ENCODE results near the gene OBSCN. TPM values are rescaled to one million over a fixed set of nuclear protein-coding genes. Genes with fewer than 3 reads are reported as not detected.

Gene OBSCN
- total and polyA plus RNA-seq, 5 donors: 144 to 234 (median 188) TPM

- Histone ChIP-seq H3K4me3 (ENCODE audit: low read length) (no peak overlapping the region), H3K9me3 (ENCODE audit: control insufficient read depth, low read length) (no peaks in the 10 kb centered on the region), H3K27ac (ENCODE audit: low read length) (no peak overlapping the region), H3K4me1 (ENCODE audit: control insufficient read depth, insufficient read depth, low read length) (no peaks in the 10 kb centered on the region), H3K27me3 (ENCODE audit: control insufficient read depth, insufficient read depth) (no peaks in the 10 kb centered on the region)
- 64% methylated on average over 1 of the region's 1 CpG for WGBS
- intact Hi-C loops (cut with DNase I): no loop called here
- ATAC-seq (peak in 1 of 2 donors; percentile 20), DNase-seq (no peak)
Observed at GRCh38 chr1:228270032-228270431, 62.2 kb downstream of the OBSCN start.

GRCh38 chr1:228271701-228272251, 63.9 kb downstream of the OBSCN start:
- ATAC-seq (no peak), DNase-seq (no peak)
- intact Hi-C loops (cut with DNase I): no loop called here
- H3K4me1 ChIP-seq (ENCODE audit: control insufficient read depth, insufficient read depth, low read length): no peaks in the 10 kb centered on the region
- no peak overlapping the region for H3K4me3 ChIP-seq (ENCODE audit: low read length)
- H3K27ac ChIP-seq (ENCODE audit: low read length): no peak overlapping the region
- WGBS: 93% methylated on average over 19 of the region's 19 CpGs
- H3K27me3 ChIP-seq (ENCODE audit: control insufficient read depth, insufficient read depth): no peaks in the 10 kb centered on the region
- no peaks in the 10 kb centered on the region for H3K9me3 ChIP-seq (ENCODE audit: control insufficient read depth, low read length)

GRCh38 chr1:228272331-228272791, 64.5 kb downstream of the OBSCN start:
- intact Hi-C loops (cut with DNase I): no loop called here
- DNase-seq (no peak), ATAC-seq (no peak)
- Histone ChIP-seq H3K4me3 (ENCODE audit: low read length) (no peak overlapping the region), H3K27me3 (ENCODE audit: control insufficient read depth, insufficient read depth) (no peaks in the 10 kb centered on the region), H3K4me1 (ENCODE audit: control insufficient read depth, insufficient read depth, low read length) (no peaks in the 10 kb centered on the region), H3K9me3 (ENCODE audit: control insufficient read depth, low read length) (no peaks in the 10 kb centered on the region), H3K27ac (ENCODE audit: low read length) (no peak overlapping the region)
- WGBS: 95% methylated on average over 7 of the region's 7 CpGs

GRCh38 chr1:228272831-228273571, 65.2 kb downstream of the OBSCN start:
- no peak overlapping the region for H3K4me3 ChIP-seq (ENCODE audit: low read length)
- H3K4me1 ChIP-seq (ENCODE audit: control insufficient read depth, insufficient read depth, low read length): no peaks in the 10 kb centered on the region
- no peaks in the 10 kb centered on the region for H3K27me3 ChIP-seq (ENCODE audit: control insufficient read depth, insufficient read depth)
- H3K9me3 ChIP-seq (ENCODE audit: control insufficient read depth, low read length): no peaks in the 10 kb centered on the region
- WGBS: 93% methylated on average over 22 of the region's 22 CpGs
- DNase-seq (peak in 1 of 3 donors; percentile 50), ATAC-seq (no peak)
- intact Hi-C loops (cut with DNase I): no loop called here
- H3K27ac ChIP-seq (ENCODE audit: low read length): no peak overlapping the region

- H3K9me3 ChIP-seq (ENCODE audit: control insufficient read depth, low read length): no peaks in the 10 kb centered on the region
- H3K4me1 ChIP-seq (ENCODE audit: control insufficient read depth, insufficient read depth, low read length): no peaks in the 10 kb centered on the region
- DNase-seq: peak in 1 of 3 donors; percentile 66
- no peak overlapping the region for H3K27ac ChIP-seq (ENCODE audit: low read length)
- no peak for ATAC-seq
- intact Hi-C loops (cut with DNase I): no loop called here
- H3K4me3 ChIP-seq (ENCODE audit: low read length): no peak overlapping the region
- WGBS: 97% methylated on average over 39 of the region's 39 CpGs
- H3K27me3 ChIP-seq (ENCODE audit: control insufficient read depth, insufficient read depth): no peaks in the 10 kb centered on the region
Observed at GRCh38 chr1:228273720-228274451, 66.0 kb downstream of the OBSCN start.

GRCh38 chr1:228274452-228275178, 66.8 kb downstream of the OBSCN start:
- no peak overlapping the region for H3K27ac ChIP-seq (ENCODE audit: low read length)
- DNase-seq (peak in 1 of 3 donors; percentile 7), ATAC-seq (no peak)
- no peaks in the 10 kb centered on the region for H3K9me3 ChIP-seq (ENCODE audit: control insufficient read depth, low read length)
- intact Hi-C loops (cut with DNase I): no loop called here
- no peaks in the 10 kb centered on the region for H3K27me3 ChIP-seq (ENCODE audit: control insufficient read depth, insufficient read depth)
- no peaks in the 10 kb centered on the region for H3K4me1 ChIP-seq (ENCODE audit: control insufficient read depth, insufficient read depth, low read length)
- WGBS: 95% methylated on average over 25 of the region's 25 CpGs
- H3K4me3 ChIP-seq (ENCODE audit: low read length): no peak overlapping the region

GRCh38 chr1:228275179-228275429, 67.3 kb downstream of the OBSCN start:
- DNase-seq (no peak), ATAC-seq (no peak)
- Histone ChIP-seq H3K27me3 (ENCODE audit: control insufficient read depth, insufficient read depth) (no peaks in the 10 kb centered on the region), H3K4me1 (ENCODE audit: control insufficient read depth, insufficient read depth, low read length) (no peaks in the 10 kb centered on the region), H3K4me3 (ENCODE audit: low read length) (peak overlapping the region; percentile 37), H3K9me3 (ENCODE audit: control insufficient read depth, low read length) (no peaks in the 10 kb centered on the region), H3K27ac (ENCODE audit: low read length) (peak overlapping the region; percentile 9)
- WGBS: 61% methylated on average over 8 of the region's 8 CpGs
- intact Hi-C loops (cut with DNase I): no loop called here

GRCh38 chr1:228275430-228276173, 67.8 kb downstream of the OBSCN start:
- Histone ChIP-seq H3K27me3 (ENCODE audit: control insufficient read depth, insufficient read depth) (no peaks in the 10 kb centered on the region), H3K27ac (ENCODE audit: low read length) (peak overlapping the region; percentile 9), H3K4me1 (ENCODE audit: control insufficient read depth, insufficient read depth, low read length) (no peaks in the 10 kb centered on the region), H3K4me3 (ENCODE audit: low read length) (peak overlapping the region; percentile 37), H3K9me3 (ENCODE audit: control insufficient read depth, low read length) (no peaks in the 10 kb centered on the region)
- WGBS: 10% methylated on average over 63 of the region's 63 CpGs
- DNase-seq (peak; percentile 89 to 96 (median 95)), ATAC-seq (peak; percentile 91 to 92)
- intact Hi-C loops (cut with DNase I): no loop called here

- WGBS: 30% methylated on average over 49 of the region's 49 CpGs
- H3K4me1 ChIP-seq (ENCODE audit: control insufficient read depth, insufficient read depth, low read length): no peaks in the 10 kb centered on the region
- DNase-seq (no peak), ATAC-seq (no peak)
- no peak overlapping the region for H3K27ac ChIP-seq (ENCODE audit: low read length)
- intact Hi-C loops (cut with DNase I): no loop called here
- H3K27me3 ChIP-seq (ENCODE audit: control insufficient read depth, insufficient read depth): no peaks in the 10 kb centered on the region
- H3K4me3 ChIP-seq (ENCODE audit: low read length): peak overlapping the region; percentile 37
- no peaks in the 10 kb centered on the region for H3K9me3 ChIP-seq (ENCODE audit: control insufficient read depth, low read length)
Observed at GRCh38 chr1:228276174-228276831, 68.5 kb downstream of the OBSCN start.

GRCh38 chr1:228276901-228277490, 69.2 kb downstream of the OBSCN start:
- ATAC-seq: no peak
- no peak overlapping the region for H3K4me3 ChIP-seq (ENCODE audit: low read length)
- H3K27me3 ChIP-seq (ENCODE audit: control insufficient read depth, insufficient read depth): no peaks in the 10 kb centered on the region
- no peaks in the 10 kb centered on the region for H3K4me1 ChIP-seq (ENCODE audit: control insufficient read depth, insufficient read depth, low read length)
- intact Hi-C loops (cut with DNase I): no loop called here
- peak in 1 of 3 donors; percentile 58 for DNase-seq
- H3K9me3 ChIP-seq (ENCODE audit: control insufficient read depth, low read length): no peaks in the 10 kb centered on the region
- H3K27ac ChIP-seq (ENCODE audit: low read length): no peak overlapping the region
- WGBS: 80% methylated on average over 25 of the region's 25 CpGs

Data from right cardiac atrium (tissue), 5 donors.